ENCODE measurements around the gene ATF7.
"Not testable (repeated sequence)": the region's sequence is repeated elsewhere in the genome, so short reads cannot be mapped to it uniquely, and the experiment has no call there.

ATF7 gene

DNA sequence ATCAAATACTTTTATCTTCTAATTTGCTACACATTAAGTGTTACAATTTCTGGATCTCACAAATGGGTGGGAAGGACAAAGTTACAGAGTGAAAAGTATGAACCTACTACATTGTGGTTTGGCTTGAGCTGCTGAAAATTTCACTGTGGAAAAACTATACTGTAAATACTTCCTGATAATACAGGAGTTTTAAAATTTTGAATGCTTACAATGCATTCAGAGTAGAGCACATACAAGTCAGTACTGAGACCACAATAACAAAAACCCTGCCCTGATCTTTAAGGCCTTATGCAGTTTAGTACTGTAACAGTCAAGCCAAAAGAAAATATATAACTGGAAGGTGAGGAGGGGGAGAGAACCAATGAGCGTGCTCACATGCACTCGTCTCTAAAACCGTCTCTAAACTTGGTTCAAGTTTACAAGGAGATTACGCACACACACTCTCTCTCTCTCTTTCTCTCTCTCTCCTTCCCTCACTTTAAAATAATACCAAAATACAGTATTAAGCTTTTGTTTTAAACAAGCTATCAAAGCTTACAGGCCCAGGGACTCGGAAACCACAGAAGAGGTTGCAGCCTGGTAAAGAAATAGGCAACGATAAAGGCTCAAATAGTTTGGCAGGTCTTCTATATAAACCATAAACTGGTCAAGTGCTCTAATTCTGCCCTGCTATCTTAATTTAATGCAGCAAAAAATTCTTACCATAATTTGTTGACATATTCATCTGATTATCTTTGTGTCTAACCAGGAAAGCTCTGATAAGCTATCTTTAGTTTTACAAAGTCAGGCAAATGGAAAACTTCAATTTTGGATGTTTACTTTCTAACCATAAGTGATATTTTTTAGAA lies 58.0 kb downstream of the ATF7 start:
- Histone ChIP-seq H3K27ac (ENCODE audit: low read depth, low read length, severe bottlenecking) (no peak overlapping the region), H3K4me3 (ENCODE audit: extremely low read depth, insufficient read depth, low read length, poor library complexity, severe bottlenecking) (no peak overlapping the region), H3K9me3 (ENCODE audit: control insufficient read depth, low read length) (no peaks in the 10 kb centered on the region), H3K36me3 (ENCODE audit: control insufficient read depth, insufficient read depth, low read length) (peaks cover 17% of the 10 kb centered on the region), H3K4me1 (ENCODE audit: control insufficient read depth, insufficient read depth, low read length, poor library complexity, severe bottlenecking) (no peaks in the 10 kb centered on the region)
- 96 to 100% methylated on average over 1 to 3 of the region's 6 CpGs for WGBS, 2 experiments (ENCODE audit: insufficient coverage in 2 of 2)

DNA sequence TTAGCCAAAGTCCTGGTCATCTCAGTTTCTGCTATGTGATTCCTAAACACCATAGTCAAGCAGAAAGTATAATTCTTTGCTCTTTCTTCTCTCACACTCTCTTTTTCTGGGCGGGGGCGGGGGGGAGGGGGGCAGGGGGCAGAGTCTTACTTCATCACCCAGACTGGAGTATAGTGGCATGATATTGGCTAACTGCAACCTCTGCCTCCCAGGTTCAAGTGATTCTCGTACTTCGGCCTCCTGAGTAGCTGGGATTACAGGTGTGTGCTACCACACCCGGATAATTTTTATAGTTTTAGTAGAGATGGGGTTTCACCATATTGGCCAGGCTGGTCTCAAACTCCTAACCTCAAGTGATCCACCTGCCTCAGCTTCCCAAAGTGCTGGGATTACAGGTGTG lies 60.8 kb downstream of the ATF7 start:
- not testable (repeated sequence) for H3K36me3 ChIP-seq (ENCODE audit: control insufficient read depth, insufficient read depth, low read length); H3K4me3 ChIP-seq (ENCODE audit: extremely low read depth, insufficient read depth, low read length, poor library complexity, severe bottlenecking); H3K9me3 ChIP-seq (ENCODE audit: control insufficient read depth, low read length); H3K4me1 ChIP-seq (ENCODE audit: control insufficient read depth, insufficient read depth, low read length, poor library complexity, severe bottlenecking); H3K27ac ChIP-seq (ENCODE audit: low read depth, low read length, severe bottlenecking)
- 96% methylated on average over 3 of the region's 5 CpGs; no CpG with 5 or more reads in 1 of the 2 experiments for WGBS, 2 experiments (ENCODE audit: insufficient coverage in 2 of 2)

DNA sequence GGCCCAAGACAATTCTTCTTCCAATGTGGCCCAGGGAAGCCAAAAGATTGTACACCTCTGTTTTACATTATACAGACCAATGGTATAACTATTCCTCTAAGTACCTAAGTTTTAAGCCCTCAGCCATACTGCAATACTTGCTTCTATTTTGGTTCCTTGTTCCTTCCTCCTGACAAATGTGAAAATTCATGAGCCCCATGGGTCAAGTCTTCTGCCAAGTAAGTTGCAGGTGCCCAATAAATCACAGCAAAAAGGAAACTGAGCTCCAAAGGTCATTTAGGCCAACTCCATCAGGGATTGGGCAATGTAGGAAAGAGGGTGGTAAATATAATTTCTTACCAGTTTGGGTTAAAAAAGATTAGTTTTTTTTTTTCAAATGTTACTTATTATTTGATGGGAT lies 61.2 kb downstream of the ATF7 start:
- Histone ChIP-seq H3K9me3 (ENCODE audit: control insufficient read depth, low read length) (no peaks in the 10 kb centered on the region), H3K27ac (ENCODE audit: low read depth, low read length, severe bottlenecking) (no peak overlapping the region), H3K4me1 (ENCODE audit: control insufficient read depth, insufficient read depth, low read length, poor library complexity, severe bottlenecking) (peaks cover 10% of the 10 kb centered on the region), H3K36me3 (ENCODE audit: control insufficient read depth, insufficient read depth, low read length) (no peaks in the 10 kb centered on the region), H3K4me3 (ENCODE audit: extremely low read depth, insufficient read depth, low read length, poor library complexity, severe bottlenecking) (no peak overlapping the region)

DNA sequence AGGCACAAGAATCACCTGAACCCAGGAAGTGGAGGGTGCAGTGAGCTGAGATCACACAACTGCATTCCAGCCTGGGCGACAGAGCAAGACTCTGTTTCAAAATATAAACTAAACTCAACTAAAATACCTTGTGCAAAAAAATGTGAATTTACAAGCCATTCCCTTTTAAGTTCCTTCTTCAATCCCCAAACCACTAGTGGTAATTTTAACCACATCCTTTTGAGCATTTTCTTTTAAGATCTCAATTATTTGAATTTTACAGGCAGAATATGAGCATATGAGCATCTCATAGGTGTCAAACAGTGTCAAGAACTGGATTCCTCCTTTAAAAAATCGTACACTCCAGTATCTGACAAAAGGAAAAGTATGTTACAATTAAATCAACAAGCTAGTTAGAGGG lies 61.9 kb downstream of the ATF7 start:
- Histone ChIP-seq H3K9me3 (ENCODE audit: control insufficient read depth, low read length) (no peaks in the 10 kb centered on the region), H3K4me1 (ENCODE audit: control insufficient read depth, insufficient read depth, low read length, poor library complexity, severe bottlenecking) (peaks cover 10% of the 10 kb centered on the region), H3K36me3 (ENCODE audit: control insufficient read depth, insufficient read depth, low read length) (no peaks in the 10 kb centered on the region), H3K4me3 (ENCODE audit: extremely low read depth, insufficient read depth, low read length, poor library complexity, severe bottlenecking) (no peak overlapping the region), H3K27ac (ENCODE audit: low read depth, low read length, severe bottlenecking) (no peak overlapping the region)
- WGBS, 2 experiments (ENCODE audit: insufficient coverage in 2 of 2): 60 to 88% methylated on average over 1 of the region's 2 CpGs

DNA sequence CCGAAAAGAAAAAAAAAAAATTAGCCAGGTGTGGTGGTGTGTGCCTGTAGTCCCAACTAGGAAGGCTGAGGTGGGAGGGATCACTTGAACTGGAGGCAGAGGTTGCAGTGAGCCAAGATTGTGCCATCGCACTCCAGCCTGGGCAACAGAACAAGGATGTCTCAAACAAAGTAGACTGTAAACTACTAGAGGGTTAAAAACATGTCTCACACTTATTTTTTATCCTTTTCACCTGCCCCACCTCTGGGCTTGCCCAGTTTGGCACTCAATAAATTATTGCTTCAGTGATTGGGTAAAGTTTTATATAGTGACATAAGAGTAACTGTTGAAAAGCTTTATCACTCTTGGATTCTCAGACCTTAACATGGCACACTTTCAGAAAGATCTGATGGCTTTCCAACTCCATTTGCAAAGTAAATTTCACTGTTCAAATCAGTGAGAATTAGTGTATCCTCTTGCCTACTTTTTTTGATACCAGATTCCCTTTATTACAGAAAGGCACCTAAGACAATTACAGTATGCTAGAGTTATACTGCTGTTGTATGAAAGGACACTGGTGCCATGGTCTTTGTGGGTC lies 62.6 kb downstream of the ATF7 start:
- Histone ChIP-seq H3K4me1 (ENCODE audit: control insufficient read depth, insufficient read depth, low read length, poor library complexity, severe bottlenecking) (peaks cover 10% of the 10 kb centered on the region), H3K9me3 (ENCODE audit: control insufficient read depth, low read length) (no peaks in the 10 kb centered on the region), H3K4me3 (ENCODE audit: extremely low read depth, insufficient read depth, low read length, poor library complexity, severe bottlenecking) (no peak overlapping the region), H3K36me3 (ENCODE audit: control insufficient read depth, insufficient read depth, low read length) (no peaks in the 10 kb centered on the region), H3K27ac (ENCODE audit: low read depth, low read length, severe bottlenecking) (no peak overlapping the region)
- WGBS, 2 experiments (ENCODE audit: insufficient coverage in 2 of 2): 100% methylated on average over 1 to 2 of the region's 2 CpGs

DNA sequence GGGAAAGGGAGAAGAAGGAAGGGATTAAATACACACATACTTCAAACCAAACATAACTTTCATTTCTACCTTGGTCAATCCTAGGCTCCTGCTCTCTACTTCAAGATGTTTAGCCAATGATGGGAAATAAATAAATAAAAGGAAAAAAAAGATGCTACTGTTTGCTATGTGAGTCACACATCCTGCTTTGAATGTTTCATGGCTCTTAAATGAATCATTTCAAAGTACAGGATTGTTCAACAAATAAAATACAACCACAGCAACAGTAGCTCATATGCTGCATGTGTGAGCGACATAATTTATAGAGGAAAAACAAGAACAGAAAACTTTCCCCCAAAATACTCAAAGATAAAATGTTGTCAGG lies 64.6 kb downstream of the ATF7 start:
- peaks cover 10% of the 10 kb centered on the region for H3K4me1 ChIP-seq (ENCODE audit: control insufficient read depth, insufficient read depth, low read length, poor library complexity, severe bottlenecking)
- peak overlapping the region; percentile 58 for H3K27ac ChIP-seq (ENCODE audit: low read depth, low read length, severe bottlenecking)
- no peak overlapping the region for H3K4me3 ChIP-seq (ENCODE audit: extremely low read depth, insufficient read depth, low read length, poor library complexity, severe bottlenecking)
- no CpG with 5 or more reads among the region's 1 CpG for whole genome bisulfite sequencing, 2 experiments (ENCODE audit: insufficient coverage in 2 of 2)
- H3K36me3 ChIP-seq (ENCODE audit: control insufficient read depth, insufficient read depth, low read length): no peaks in the 10 kb centered on the region
- no peaks in the 10 kb centered on the region for H3K9me3 ChIP-seq (ENCODE audit: control insufficient read depth, low read length)

DNA sequence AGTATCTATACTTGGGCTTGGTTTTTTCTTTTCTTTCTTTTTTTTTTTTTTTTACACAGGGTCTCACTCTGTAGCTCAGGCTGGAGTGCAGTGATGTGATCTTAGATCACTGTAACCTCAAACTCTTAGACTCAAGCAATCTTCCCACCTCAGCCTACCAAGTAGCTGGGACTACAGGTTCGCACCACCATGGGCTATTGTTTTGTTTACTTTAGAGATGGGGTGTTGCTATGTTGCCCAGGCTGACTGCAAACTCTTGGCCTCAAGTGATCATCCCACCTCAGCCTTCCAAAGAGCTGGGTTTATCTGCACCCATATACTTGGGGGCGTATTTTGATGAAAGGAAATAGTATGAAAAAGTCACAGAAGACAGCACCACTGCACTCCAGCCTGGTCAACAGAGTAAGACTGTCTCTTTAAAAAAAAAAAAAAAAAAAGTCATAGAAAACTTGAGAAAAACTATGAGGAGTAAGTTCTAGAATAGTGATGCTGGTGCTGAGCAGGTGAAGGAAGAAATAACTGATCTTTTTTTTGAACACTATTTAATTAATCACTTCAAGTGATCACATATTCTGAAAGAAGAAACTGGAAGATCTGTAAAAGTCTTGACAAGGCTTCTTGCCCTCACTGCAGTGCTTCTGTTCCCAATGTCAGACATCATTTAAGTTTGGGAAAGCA lies 65.1 kb downstream of the ATF7 start:
- no peak overlapping the region for H3K4me3 ChIP-seq (ENCODE audit: extremely low read depth, insufficient read depth, low read length, poor library complexity, severe bottlenecking)
- no peaks in the 10 kb centered on the region for H3K9me3 ChIP-seq (ENCODE audit: control insufficient read depth, low read length)
- peaks cover under 1% of the 10 kb centered on the region for H3K36me3 ChIP-seq (ENCODE audit: control insufficient read depth, insufficient read depth, low read length)
- no peak overlapping the region for H3K27ac ChIP-seq (ENCODE audit: low read depth, low read length, severe bottlenecking)
- H3K4me1 ChIP-seq (ENCODE audit: control insufficient read depth, insufficient read depth, low read length, poor library complexity, severe bottlenecking): peaks cover 10% of the 10 kb centered on the region
- WGBS, 2 experiments (ENCODE audit: insufficient coverage in 2 of 2): 80% methylated on average over 1 of the region's 2 CpGs; no CpG with 5 or more reads in 1 of the 2 experiments

DNA sequence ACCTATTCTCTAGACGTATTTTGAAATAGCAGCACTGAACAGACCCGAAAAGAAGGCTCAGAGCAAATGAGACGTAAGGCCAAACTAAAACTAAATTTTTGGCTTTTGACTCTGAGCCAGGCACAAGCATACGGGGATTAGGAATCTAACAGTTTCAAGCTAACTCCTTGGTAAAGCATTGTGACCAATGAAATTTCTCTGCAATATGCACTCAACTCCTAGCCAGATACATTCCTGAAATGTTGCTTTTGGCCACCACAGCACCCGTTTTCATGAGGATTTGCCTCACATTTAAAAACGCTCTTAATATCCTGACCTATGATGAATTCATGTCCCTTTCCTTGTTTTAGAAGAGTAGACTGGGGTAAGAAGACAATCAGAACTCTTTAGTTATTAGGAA lies 65.8 kb downstream of the ATF7 start:
- 89 to 100% methylated on average over 5 of the region's 6 CpGs for WGBS, 2 experiments (ENCODE audit: insufficient coverage in 2 of 2)
- H3K27ac ChIP-seq (ENCODE audit: low read depth, low read length, severe bottlenecking): no peak overlapping the region

DNA sequence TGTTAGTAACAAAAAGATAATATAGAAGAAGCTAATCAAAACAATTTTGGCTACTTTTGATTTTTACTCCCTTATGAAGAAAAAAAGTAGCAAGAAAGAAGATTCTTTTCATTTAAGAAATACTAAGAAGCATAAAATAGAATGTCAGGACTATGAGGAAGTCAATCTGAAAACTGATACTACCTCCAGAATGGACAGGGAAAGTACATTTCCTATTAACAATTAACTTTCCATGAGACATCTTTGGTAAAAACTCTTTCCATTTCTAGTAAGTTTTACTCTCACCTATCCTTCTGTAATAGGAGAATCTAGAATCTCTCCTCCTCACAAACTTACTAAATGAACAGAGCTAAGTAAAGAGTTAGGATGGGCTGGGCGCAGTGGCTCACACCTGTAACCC lies 67.6 kb downstream of the ATF7 start:
- Histone ChIP-seq H3K9me3 (ENCODE audit: control insufficient read depth, low read length) (no peaks in the 10 kb centered on the region), H3K4me3 (ENCODE audit: extremely low read depth, insufficient read depth, low read length, poor library complexity, severe bottlenecking) (no peak overlapping the region), H3K36me3 (ENCODE audit: control insufficient read depth, insufficient read depth, low read length) (peaks cover 7% of the 10 kb centered on the region), H3K4me1 (ENCODE audit: control insufficient read depth, insufficient read depth, low read length, poor library complexity, severe bottlenecking) (peaks cover 10% of the 10 kb centered on the region), H3K27ac (ENCODE audit: low read depth, low read length, severe bottlenecking) (no peak overlapping the region)
- WGBS, 2 experiments (ENCODE audit: insufficient coverage in 2 of 2): 86% methylated on average over 1 of the region's 1 CpG; no CpG with 5 or more reads in 1 of the 2 experiments

More for the DNA sequence above, 65.8 kb downstream of the ATF7 start:
- Histone ChIP-seq H3K36me3 (ENCODE audit: control insufficient read depth, insufficient read depth, low read length) (peaks cover 3% of the 10 kb centered on the region), H3K9me3 (ENCODE audit: control insufficient read depth, low read length) (no peaks in the 10 kb centered on the region), H3K4me3 (ENCODE audit: extremely low read depth, insufficient read depth, low read length, poor library complexity, severe bottlenecking) (no peak overlapping the region), H3K4me1 (ENCODE audit: control insufficient read depth, insufficient read depth, low read length, poor library complexity, severe bottlenecking) (peaks cover 10% of the 10 kb centered on the region)

DNA sequence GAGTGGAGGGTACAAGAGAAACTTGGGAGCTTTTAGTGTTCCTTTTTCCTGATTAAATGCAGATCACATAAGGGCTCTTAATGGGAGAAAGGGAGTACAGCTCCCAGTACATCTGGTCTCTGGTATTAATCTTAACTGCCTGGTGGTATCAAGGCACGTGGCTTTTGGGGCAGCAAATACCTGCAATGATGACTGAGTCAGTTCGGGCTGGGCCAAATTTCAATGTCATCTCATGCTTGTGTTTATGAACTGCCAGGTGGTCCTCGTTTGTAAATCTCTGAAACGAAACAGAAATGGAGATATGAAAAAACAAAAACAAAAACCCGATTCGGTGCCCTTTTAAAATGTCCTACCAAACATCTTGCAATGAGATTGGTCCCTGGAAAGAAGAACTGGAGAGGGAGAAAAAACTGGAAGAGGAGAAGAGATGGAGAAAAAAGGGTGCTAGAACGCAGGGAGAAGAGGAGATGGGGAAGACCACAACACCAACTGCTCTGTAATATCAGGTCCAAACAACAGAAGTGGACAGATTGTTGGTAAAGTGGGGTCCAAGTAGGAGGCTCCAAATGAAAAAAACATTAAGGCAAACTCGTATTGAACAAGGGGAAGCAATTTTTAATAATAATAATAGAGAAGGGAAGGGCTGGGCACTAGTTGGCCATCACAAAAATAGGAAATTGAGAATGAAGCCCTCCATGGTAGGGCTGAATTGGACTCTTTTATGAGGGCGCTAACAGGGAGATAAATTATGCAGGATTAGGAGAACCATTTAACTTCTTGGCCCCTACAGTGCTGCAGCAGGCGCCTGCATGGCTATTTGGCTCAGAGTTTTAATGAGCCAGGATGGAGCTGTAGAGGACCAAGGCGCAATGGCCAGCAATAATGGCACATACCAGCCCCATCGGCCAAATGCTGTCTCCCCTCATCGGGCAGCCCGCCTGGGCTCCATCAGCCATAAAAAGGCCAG lies 73.5 kb downstream of the ATF7 start:
- H3K4me3 ChIP-seq (ENCODE audit: extremely low read depth, insufficient read depth, low read length, poor library complexity, severe bottlenecking): no peak overlapping the region
- peaks cover 49% of the 10 kb centered on the region for H3K36me3 ChIP-seq (ENCODE audit: control insufficient read depth, insufficient read depth, low read length)
- 94 to 96% methylated on average over 9 to 11 of the region's 14 CpGs for WGBS, 2 experiments (ENCODE audit: insufficient coverage in 2 of 2)
- no peaks in the 10 kb centered on the region for H3K4me1 ChIP-seq (ENCODE audit: control insufficient read depth, insufficient read depth, low read length, poor library complexity, severe bottlenecking)
- H3K9me3 ChIP-seq (ENCODE audit: control insufficient read depth, low read length): no peaks in the 10 kb centered on the region
- H3K27ac ChIP-seq (ENCODE audit: low read depth, low read length, severe bottlenecking): no peak overlapping the region
